Panc1 (cell line): ENCODE measurements around the gene ALS2CL. TPM values are rescaled to one million over a fixed set of nuclear protein-coding genes. Genes with fewer than 3 reads are reported as not detected.

ENCODE experiments used
- ATAC-seq: fragments of 200-7000 bp; cut with Tn5 transposase; 2 replicates; pipeline ENCODE4 v1.9.1; 2020; ENCODE audit warnings: mild to moderate bottlenecking, moderate library complexity
- BruUV-seq: library from RNA; stranded (reverse); fragments of 400-500 nt; replicated peaks from 2 replicates; lab custom pipeline; 2021; lab: Mats Ljungman, UMichigan
- CTCF ChIA-PET: fragments of 300-600 bp; sonication (Branson Sonifier 250); formaldehyde crosslinking; loops from one replicate; lab custom pipeline; 2022; ENCODE audit warnings: antibody characterized with exemption; lab: Charles Lee
- POLR2A ChIA-PET: fragments of 300-600 bp; sonication (Branson Sonifier 250); formaldehyde crosslinking; loops from one replicate; lab custom pipeline; 2022; ENCODE audit warnings: antibody characterized with exemption; lab: Charles Lee
- DNase-seq: peaks from one replicate; pipeline ENCODE4 v3.0.0-alpha.2; 2010; ENCODE audit warnings: low read depth, low spot score
- H3K27ac ChIP-seq: 2 replicates; pipeline ENCODE4 v1.5.1; 2011; ENCODE audit warnings: mild to moderate bottlenecking, low read length, inconsistent platforms
- H3K27me3 ChIP-seq: fragments of 200-500 bp; sonication (Bioruptor generic); 2 replicates; pipeline ENCODE4 v1.6.0; 2014; ENCODE audit warnings: low read length, inconsistent platforms; ENCODE audit not compliant: control insufficient read depth, insufficient read depth
- H3K36me3 ChIP-seq: fragments of 200-500 bp; sonication (Bioruptor generic); 2 replicates; pipeline ENCODE4 v1.5.1; 2014; ENCODE audit warnings: inconsistent platforms, mild to moderate bottlenecking, low read length, moderate library complexity; ENCODE audit not compliant: control insufficient read depth, insufficient read depth
- H3K4me1 ChIP-seq: 2 replicates; pipeline ENCODE4 v1.5.1; 2011; ENCODE audit warnings: inconsistent platforms, mild to moderate bottlenecking, low read length, moderate library complexity; ENCODE audit not compliant: control insufficient read depth, insufficient read depth
- H3K4me3 ChIP-seq, 2 experiments: 2 replicates each; pipeline ENCODE4 v1.5.1; 2011 to 2012; ENCODE audit warnings: low read depth in 2 of 2, low read length in 2 of 2, mild to moderate bottlenecking in 2 of 2, inconsistent platforms in 1 of 2, moderate library complexity in 1 of 2
- H3K9me3 ChIP-seq: fragments of 200-500 bp; sonication (Bioruptor generic); 2 replicates; pipeline ENCODE4 v1.5.1; 2014; ENCODE audit warnings: low read depth, mild to moderate bottlenecking, inconsistent platforms, low read length, moderate library complexity; ENCODE audit not compliant: control insufficient read depth, insufficient read depth
- POLR2AphosphoS5 ChIP-seq: IDR thresholded peaks from 2 replicates; pipeline ENCODE4 v1.6.1; 2012; ENCODE audit warnings: mild to moderate bottlenecking, low read depth, low read length, moderate library complexity
- SIN3A ChIP-seq: IDR thresholded peaks from 2 replicates; pipeline ENCODE4 v1.6.1; 2012; ENCODE audit warnings: low read depth, mild to moderate bottlenecking, low read length, moderate library complexity, borderline replicate concordance; ENCODE audit not compliant: insufficient read depth
- TCF7L2 ChIP-seq: IDR thresholded peaks from 2 replicates; pipeline ENCODE4 v1.6.1; 2011; ENCODE audit warnings: mild to moderate bottlenecking, low read depth, low read length, inconsistent platforms
- in situ Hi-C: cut with HindIII; loops from 2 replicates; pipeline ENCODE4 v1.10.0; 2016; ENCODE audit warnings: low sequenced_read_pairs, low pct_unique_long_range_greater_than_20kb
- intact Hi-C: fragments of 100-400 bp; cut with micrococcal nuclease; formaldehyde crosslinking; loops from one replicate; pipeline ENCODE4 v1.10.0; 2022; ENCODE audit not compliant: unreplicated experiment
- total RNA-seq: library from RNA; stranded (reverse); gene quantifications from one replicate; pipeline ENCODE4 v1.2.1, GENCODE V29; 2021; ENCODE audit not compliant: unreplicated experiment
- TF ChIP-seq, protein P1 (sequence below): fragments of 450-650 bp; IDR thresholded peaks from 2 replicates; pipeline ENCODE4 v1.5.1; 2017; ENCODE audit warnings: mild to moderate bottlenecking
- TF ChIP-seq, protein P2 (sequence below), 2 experiments: IDR thresholded peaks; 2 replicates each; pipeline ENCODE4 v1.6.1; 2011 to 2012; ENCODE audit warnings: low read depth in 2 of 2, control low read depth in 1 of 2, low read length in 1 of 2, mild to moderate bottlenecking in 1 of 2, moderate library complexity in 1 of 2; ENCODE audit not compliant: insufficient read depth in 1 of 2

Gene ALS2CL
- total RNA-seq, 1 experiment from 2014 or later, result 2.7 TPM

DNA sequence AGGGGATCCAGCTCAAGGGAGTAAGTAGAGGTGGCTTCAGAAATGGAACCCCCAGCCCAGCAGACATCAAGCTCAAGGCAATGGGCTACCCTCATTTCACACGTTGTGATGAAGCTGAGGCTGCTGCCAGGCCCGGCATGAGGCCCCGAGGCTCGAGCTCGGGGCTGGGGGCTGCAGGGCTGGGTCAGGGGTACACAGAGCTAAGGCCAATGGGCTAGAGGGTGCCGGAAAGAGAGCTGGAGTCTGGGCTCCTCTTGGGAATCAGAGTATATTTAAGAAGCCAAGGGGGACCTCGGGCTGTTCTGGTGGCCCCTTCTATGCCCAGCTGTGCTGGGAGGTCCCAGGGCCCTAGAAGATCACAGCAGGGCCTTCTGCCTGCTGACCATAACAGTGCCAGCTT is 16.8 kb upstream of the ALS2CL start:
- CTCF ChIA-PET, result no interaction called here
- in situ Hi-C loops, result no loop called here

DNA sequence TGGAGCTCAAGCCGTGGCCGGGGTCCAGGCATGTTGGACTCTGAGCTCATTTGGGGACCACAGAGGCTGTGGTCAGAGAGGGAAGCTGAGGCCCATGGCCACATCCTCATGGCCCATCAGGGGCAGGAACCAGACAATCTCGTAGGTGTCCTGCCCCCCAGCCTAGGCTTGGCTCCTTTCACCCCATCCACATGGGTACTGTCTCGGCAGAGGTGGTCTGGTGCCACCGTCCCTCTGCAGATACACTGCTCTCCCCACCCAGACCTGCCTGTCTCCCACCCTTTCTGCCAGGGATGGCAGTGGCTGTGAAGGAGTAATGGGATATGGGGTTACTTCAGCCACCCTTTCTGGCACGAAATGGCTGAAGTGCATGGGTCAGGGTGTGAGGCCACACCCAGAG is 16.2 kb upstream of the ALS2CL start:
- ChIA-PET POLR2A (no interaction called here), CTCF (no interaction called here)
- Histone ChIP-seq H3K27me3 (no peaks in the 10 kb centered on the region), H3K36me3 (no peaks in the 10 kb centered on the region), H3K4me1 (peaks cover 6% of the 10 kb centered on the region; the same call in 1 of the 2 replicates), H3K9me3 (no peaks in the 10 kb centered on the region), H3K27ac (no peak overlapping the region), H3K4me3 (no peak overlapping the region)
- TF ChIP-seq TCF7L2, result no peak
- no peak for TF ChIP-seq SIN3A
- TF ChIP-seq, protein P1, sequence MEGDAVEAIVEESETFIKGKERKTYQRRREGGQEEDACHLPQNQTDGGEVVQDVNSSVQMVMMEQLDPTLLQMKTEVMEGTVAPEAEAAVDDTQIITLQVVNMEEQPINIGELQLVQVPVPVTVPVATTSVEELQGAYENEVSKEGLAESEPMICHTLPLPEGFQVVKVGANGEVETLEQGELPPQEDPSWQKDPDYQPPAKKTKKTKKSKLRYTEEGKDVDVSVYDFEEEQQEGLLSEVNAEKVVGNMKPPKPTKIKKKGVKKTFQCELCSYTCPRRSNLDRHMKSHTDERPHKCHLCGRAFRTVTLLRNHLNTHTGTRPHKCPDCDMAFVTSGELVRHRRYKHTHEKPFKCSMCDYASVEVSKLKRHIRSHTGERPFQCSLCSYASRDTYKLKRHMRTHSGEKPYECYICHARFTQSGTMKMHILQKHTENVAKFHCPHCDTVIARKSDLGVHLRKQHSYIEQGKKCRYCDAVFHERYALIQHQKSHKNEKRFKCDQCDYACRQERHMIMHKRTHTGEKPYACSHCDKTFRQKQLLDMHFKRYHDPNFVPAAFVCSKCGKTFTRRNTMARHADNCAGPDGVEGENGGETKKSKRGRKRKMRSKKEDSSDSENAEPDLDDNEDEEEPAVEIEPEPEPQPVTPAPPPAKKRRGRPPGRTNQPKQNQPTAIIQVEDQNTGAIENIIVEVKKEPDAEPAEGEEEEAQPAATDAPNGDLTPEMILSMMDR, result no peak
- no peak for TF ChIP-seq POLR2AphosphoS5
- TF ChIP-seq, protein P2, sequence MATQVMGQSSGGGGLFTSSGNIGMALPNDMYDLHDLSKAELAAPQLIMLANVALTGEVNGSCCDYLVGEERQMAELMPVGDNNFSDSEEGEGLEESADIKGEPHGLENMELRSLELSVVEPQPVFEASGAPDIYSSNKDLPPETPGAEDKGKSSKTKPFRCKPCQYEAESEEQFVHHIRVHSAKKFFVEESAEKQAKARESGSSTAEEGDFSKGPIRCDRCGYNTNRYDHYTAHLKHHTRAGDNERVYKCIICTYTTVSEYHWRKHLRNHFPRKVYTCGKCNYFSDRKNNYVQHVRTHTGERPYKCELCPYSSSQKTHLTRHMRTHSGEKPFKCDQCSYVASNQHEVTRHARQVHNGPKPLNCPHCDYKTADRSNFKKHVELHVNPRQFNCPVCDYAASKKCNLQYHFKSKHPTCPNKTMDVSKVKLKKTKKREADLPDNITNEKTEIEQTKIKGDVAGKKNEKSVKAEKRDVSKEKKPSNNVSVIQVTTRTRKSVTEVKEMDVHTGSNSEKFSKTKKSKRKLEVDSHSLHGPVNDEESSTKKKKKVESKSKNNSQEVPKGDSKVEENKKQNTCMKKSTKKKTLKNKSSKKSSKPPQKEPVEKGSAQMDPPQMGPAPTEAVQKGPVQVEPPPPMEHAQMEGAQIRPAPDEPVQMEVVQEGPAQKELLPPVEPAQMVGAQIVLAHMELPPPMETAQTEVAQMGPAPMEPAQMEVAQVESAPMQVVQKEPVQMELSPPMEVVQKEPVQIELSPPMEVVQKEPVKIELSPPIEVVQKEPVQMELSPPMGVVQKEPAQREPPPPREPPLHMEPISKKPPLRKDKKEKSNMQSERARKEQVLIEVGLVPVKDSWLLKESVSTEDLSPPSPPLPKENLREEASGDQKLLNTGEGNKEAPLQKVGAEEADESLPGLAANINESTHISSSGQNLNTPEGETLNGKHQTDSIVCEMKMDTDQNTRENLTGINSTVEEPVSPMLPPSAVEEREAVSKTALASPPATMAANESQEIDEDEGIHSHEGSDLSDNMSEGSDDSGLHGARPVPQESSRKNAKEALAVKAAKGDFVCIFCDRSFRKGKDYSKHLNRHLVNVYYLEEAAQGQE (IDR thresholded peaks at IDR 0.05; ENCODE audit: insufficient read depth in 1 of 2, low read depth in 2 of 2, low read length in 1 of 2), result no peak
- BruUV-seq, result no TSS peak
- DNase-seq (no peak), ATAC-seq (no peak)
- intact Hi-C loops (no loop called here), in situ Hi-C loops (no loop called here)

More for the DNA sequence above, 16.8 kb upstream of the ALS2CL start:
- H3K4me3 ChIP-seq, result no peak overlapping the region
- no TSS peak for BruUV-seq
- POLR2A ChIA-PET, result no interaction called here
- H3K27me3 ChIP-seq, result no peaks in the 10 kb centered on the region
- H3K36me3 ChIP-seq, result no peaks in the 10 kb centered on the region
- H3K4me1 ChIP-seq, result peaks cover 6% of the 10 kb centered on the region; the same call in 1 of the 2 replicates
- no peaks in the 10 kb centered on the region for H3K9me3 ChIP-seq
- DNase-seq, result no peak
- TF ChIP-seq TCF7L2 (no peak), SIN3A (no peak), POLR2AphosphoS5 (no peak)
- TF ChIP-seq, protein P2 (IDR thresholded peaks at IDR 0.05; ENCODE audit: insufficient read depth in 1 of 2, low read depth in 2 of 2, low read length in 1 of 2), result no peak
- no peak overlapping the region for H3K27ac ChIP-seq
- no peak for ATAC-seq
- intact Hi-C loops, result no loop called here
